ENCODE measurements around the gene TMEM117. TPM values are rescaled to one million over a fixed set of nuclear protein-coding genes. Genes with fewer than 3 reads are reported as not detected.

The TMEM117 gene
- total and polyA plus RNA-seq, 11 donors = 3.7 to 13.5 (median 7.3) TPM

- ATAC-seq (no peak), DNase-seq (no peak)
- TF ChIP-seq POLR2A (IDR thresholded peaks at IDR 0.05) (no peak), CTCF (IDR thresholded peaks at IDR 0.05) (no peak)
- no peaks in the 10 kb centered on the region for H3K36me3 ChIP-seq
- H3K27me3 ChIP-seq = no peaks in the 10 kb centered on the region
- H3K9me3 ChIP-seq = no peaks in the 10 kb centered on the region
- no peak overlapping the region for H3K27ac ChIP-seq
- no peaks in the 10 kb centered on the region for H3K4me1 ChIP-seq
- intact Hi-C loops (cut with DNase I) = no loop called here
- no peak overlapping the region for H3K4me3 ChIP-seq
Measured at GRCh38 chr12:43899574-43899973, 63.7 kb downstream of the TMEM117 start.

GRCh38 chr12:43903686-43904085, 67.8 kb downstream of the TMEM117 start:
- TF ChIP-seq CTCF (IDR thresholded peaks at IDR 0.05) (no peak), POLR2A (IDR thresholded peaks at IDR 0.05) (no peak)
- no peak overlapping the region for H3K4me3 ChIP-seq
- DNase-seq = no peak
- ATAC-seq = no peak
- H3K9me3 ChIP-seq = no peaks in the 10 kb centered on the region
- H3K27ac ChIP-seq = no peak overlapping the region
- H3K36me3 ChIP-seq = no peaks in the 10 kb centered on the region
- no peaks in the 10 kb centered on the region for H3K4me1 ChIP-seq
- intact Hi-C loops (cut with DNase I) = no loop called here
- H3K27me3 ChIP-seq = no peaks in the 10 kb centered on the region

GRCh38 chr12:43912859-43913258, 77.0 kb downstream of the TMEM117 start:
- WGBS, 4 donors = 0 to 50% (median 38%) methylated on average over 1 of the region's 1 CpG
- intact Hi-C loops (cut with DNase I) = no loop called here
- no peak overlapping the region for H3K27ac ChIP-seq
- DNase-seq (no peak), ATAC-seq (no peak)
- H3K4me1 ChIP-seq = peaks cover 0 to 6% (median 0%) of the 10 kb centered on the region in 12 donors
- H3K9me3 ChIP-seq = no peaks in the 10 kb centered on the region
- TF ChIP-seq POLR2A (IDR thresholded peaks at IDR 0.05) (no peak), CTCF (IDR thresholded peaks at IDR 0.05) (no peak)
- H3K27me3 ChIP-seq = no peaks in the 10 kb centered on the region
- no peaks in the 10 kb centered on the region for H3K36me3 ChIP-seq
- no peak overlapping the region for H3K4me3 ChIP-seq

- H3K36me3 ChIP-seq = no peaks in the 10 kb centered on the region
- peaks cover 0 to 11% (median 0%) of the 10 kb centered on the region in 12 donors for H3K4me1 ChIP-seq
- DNase-seq = no peak
- no peak for ATAC-seq
- H3K4me3 ChIP-seq = no peak overlapping the region
- TF ChIP-seq CTCF (IDR thresholded peaks at IDR 0.05) = no peak
- no peak for TF ChIP-seq POLR2A (IDR thresholded peaks at IDR 0.05)
- WGBS, 4 donors = 61 to 68% (median 68%) methylated on average over 4 of the region's 4 CpGs
- intact Hi-C loops (cut with DNase I) = no loop called here
- no peaks in the 10 kb centered on the region for H3K9me3 ChIP-seq
- no peak overlapping the region for H3K27ac ChIP-seq
- no peaks in the 10 kb centered on the region for H3K27me3 ChIP-seq
Measured at GRCh38 chr12:43914391-43914790, 78.5 kb downstream of the TMEM117 start.
